HuH-7 (cell line): ENCODE results near the gene IL1RAP.

ENCODE experiments used
- DNase-seq: peaks from one replicate; pipeline ENCODE4 v3.0.0; 2011; ENCODE audit warnings: low spot score

Gene IL1RAP

GRCh38 chr3:190542846-190543245 is 29.0 kb downstream of the IL1RAP start:
- DNase-seq = no peak

GRCh38 chr3:190543671-190544070 is 29.8 kb downstream of the IL1RAP start:
- DNase-seq = no peak

DNA sequence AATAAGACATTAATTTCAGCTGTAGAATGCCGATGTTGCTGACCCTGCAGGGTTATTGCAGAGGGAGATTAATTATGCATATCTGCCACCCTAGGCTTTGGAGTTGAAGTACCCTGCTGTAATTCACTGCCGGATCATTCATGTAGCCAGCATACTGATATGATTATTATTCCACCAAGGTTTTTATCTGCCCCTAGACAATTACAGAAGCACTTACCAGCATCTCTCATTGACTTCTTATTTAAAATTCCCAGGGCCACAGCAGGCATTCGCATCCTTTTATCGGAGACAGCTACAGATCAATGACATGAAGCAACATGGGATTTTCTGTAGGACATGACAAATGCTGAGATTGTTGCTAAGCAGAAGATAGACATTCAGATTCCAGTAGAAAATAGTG is 31.3 kb downstream of the IL1RAP start:
- DNase-seq = no peak

- DNase-seq = no peak
Measured at GRCh38 chr3:190546881-190547510, 33.1 kb downstream of the IL1RAP start.

- DNase-seq = peak; percentile 32
Measured at GRCh38 chr3:190548031-190548656, 34.3 kb downstream of the IL1RAP start.

DNA sequence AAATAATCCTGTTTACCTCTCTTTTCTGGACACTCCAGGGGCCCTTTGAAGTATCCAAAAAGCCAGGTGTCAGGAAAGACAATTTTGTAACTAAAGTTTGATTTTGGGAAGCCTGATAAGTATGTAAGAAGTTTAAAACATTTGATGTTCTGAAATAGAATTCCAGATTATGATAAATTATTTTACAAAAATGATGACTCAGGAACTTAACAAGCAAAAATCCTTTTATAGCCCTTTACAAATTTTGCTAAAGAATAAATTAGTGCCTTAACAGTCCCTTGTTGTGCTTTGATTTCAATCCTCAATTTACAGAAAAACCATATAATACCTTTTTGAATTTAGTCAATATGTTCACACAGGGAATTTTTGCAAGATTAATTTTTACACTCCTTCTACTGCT is 38.1 kb downstream of the IL1RAP start:
- no peak for DNase-seq

GRCh38 chr3:190552969-190553759 is 39.3 kb downstream of the IL1RAP start:
- no peak for DNase-seq

DNA sequence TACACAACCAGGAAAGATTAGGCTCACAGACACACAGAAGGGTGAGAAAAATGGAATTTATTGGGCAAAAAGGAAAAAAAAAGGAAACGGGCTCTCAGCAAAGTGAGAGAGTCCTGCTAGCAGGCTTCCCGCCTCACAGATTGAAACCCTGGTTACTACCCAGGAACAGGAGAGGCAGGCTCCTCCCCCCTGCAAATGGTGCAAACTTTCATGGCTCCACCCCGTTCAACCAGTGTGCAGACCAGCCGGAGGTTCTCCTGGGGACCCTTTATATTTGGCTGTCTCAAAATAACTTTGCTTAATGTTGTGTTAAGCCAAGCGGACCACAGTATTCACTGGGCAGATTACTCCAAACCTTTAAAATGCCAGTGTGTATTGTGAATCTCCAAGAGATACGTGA is 40.3 kb downstream of the IL1RAP start:
- no peak for DNase-seq

GRCh38 chr3:190556351-190556750 is 42.5 kb downstream of the IL1RAP start:
- no peak for DNase-seq

- DNase-seq = no peak
Measured at GRCh38 chr3:190557296-190557695, 43.4 kb downstream of the IL1RAP start.

DNA sequence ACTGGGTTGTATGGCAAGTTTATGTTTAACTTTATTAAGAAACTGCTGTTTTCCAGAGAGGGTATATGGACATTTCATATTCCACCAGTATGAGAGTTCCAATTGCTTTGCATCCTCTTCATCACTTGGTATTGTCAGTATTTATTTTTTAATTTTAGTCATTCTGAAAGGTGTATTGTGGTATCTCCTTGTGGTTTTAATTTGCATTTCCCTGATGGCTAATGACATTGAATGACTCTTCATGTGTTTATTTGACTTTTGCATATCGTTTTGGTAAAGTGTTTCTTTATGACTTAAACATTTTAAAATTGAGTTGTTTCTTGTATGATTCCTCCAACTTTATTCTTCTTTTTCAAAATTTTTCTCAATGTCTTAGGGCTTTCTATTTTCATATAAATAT is 44.4 kb downstream of the IL1RAP start:
- DNase-seq = no peak

GRCh38 chr3:190558796-190559195 is 44.9 kb downstream of the IL1RAP start:
- DNase-seq = no peak

DNA sequence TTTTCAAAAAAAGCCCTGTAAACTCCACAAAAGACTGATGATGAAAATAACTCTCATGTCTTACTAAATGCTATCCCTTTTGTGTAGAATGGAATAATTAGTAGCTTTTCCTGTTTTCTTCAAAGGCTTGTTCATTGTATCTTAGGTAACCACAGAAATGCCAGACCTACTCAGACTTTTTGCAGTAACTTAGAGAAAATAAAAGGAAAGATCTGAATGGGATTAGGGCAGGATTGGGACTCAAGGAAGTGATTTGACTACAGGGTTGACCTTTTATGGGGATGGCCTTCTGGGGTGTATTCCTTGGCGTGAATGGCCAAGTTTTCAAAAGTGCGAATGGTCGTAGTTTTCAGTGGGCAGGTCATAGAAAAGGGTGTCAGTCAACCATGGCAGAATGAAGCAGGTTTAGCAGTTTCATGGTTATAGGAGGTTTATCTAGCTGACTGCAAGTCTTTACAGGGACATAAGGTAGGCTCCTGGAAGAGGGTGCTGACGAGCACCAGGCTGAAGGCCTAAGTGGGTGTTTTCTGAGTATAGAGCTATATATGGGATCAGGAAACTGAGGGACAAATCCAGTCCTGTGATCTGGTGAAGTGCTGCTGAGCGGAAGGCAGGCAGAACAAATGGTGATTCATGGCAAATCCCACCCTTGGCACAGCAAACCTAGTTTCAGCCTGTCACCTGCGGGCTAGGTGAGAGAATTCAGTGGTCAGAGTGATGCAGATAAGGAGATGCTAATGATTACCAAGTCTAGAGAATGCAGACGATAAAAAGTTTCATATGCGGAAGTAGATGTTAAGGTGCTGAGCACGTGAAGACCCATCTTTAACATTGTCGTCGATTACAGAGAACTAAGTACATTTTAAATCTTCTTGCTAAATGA is 46.4 kb downstream of the IL1RAP start:
- no peak for DNase-seq

DNA sequence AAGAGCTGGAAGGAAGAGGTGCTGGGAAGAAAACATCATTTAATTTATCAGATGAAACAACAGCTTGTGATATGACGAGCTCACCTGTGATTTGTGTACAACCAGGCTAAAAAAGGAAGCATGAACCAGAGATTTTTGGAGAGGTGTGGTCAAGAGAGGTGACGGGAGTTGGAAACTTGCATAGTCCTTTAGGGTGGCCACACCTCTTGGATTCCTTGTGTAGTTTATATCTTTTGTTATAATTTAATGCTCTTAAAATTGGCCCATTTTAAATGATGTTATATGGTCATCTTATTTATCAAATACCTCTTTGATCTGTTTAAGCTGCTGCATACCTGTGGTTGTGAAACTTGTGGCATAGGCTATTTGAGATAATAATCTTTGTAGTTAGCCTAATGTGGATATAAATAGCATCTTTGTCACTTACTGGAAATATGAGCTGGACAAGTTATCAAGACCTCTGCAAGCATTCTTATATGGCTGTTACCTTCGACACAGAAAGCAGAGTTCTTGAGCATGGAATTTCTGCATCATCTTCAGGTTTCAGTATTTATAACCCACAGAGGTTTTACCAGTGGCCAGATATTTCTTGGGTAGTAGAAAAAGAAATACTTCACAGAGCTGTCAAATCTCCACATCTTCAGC is 49.1 kb downstream of the IL1RAP start:
- no peak for DNase-seq

DNA sequence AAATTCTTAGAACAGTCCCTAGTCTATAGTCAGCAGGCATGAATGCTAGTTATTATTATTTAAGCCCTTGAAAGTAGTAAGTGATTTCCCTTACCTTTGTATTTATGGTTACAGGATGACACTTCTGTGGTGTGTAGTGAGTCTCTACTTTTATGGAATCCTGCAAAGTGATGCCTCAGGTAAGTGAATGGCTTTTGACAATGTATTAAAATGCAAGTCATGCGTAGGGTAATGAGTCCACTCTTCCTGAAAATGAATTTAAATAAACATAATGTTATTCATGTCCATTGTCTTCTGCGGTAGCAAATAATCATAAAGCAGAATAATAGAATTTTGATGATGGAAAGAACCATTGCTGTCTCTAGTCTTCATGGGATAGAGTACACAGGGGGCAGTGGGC is 50.3 kb downstream of the IL1RAP start:
- DNase-seq = no peak

- DNase-seq = peak; percentile 58
Measured at GRCh38 chr3:190566043-190566933, 52.4 kb downstream of the IL1RAP start.

GRCh38 chr3:190568036-190568435 is 54.2 kb downstream of the IL1RAP start:
- DNase-seq = no peak

GRCh38 chr3:190574473-190574872 is 60.6 kb downstream of the IL1RAP start:
- DNase-seq = no peak

DNA sequence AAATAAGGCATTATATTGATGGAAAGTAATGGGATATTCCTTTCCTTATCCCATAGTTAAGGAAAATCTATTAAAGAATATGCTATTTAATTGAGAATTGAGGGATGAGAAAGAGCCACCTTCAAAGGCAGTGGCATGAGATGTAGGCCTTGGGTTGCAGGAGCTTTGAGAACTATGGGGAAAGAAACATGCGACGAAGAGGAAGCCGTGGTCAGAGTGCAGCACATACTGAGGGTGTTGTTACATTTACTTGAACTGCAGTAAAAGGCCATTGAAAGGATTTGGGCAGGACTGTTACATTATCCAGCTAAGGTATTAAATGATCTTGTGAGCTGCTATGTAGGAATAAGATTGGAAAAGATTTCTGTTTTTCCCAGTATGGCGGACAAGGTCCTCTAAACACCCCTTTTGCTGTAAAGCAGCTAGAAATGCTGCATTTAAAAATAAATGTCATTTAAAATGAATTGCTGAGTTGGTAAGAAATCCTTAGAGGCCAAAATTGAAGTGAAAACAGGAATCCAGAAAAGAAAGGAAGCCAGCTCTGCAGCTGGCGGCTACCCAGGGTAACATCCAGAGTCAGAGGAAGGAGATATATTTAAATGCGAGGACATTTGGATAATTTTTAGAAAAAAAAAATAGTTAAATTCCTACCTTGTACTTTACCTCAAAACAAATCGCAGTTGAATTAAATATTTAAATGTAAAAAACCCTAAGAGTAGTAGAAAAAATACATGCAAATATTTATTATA is 61.7 kb downstream of the IL1RAP start:
- no peak for DNase-seq

DNA sequence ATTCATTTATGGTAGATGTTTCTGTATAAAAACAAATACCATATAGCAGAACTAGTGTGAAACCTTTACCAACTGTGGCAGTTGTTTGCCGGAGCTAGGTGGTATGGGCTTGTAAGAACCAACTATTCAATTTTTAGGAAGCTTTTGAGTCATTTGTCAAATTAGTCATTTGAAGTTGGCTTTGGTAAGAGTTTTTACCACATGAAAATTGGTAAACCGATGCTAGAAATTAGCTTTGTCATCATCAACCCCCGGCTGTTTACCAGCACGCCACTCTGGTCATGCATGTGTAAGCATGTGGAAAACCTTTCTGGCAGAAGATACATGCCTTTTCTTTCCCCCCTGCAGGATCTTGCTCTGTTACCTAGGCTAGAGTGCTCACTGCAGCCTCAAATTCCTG is 63.3 kb downstream of the IL1RAP start:
- no peak for DNase-seq
